SK-N-SH treated with all-trans-retinoic acid at 6 μM for 48 hours (cell line): Measurements from ENCODE around the gene NCMAP.

Source experiments
- ATAC-seq: fragments of 200-7000 bp; cut with Tn5 transposase; 3 replicates; pipeline ENCODE4 v1.9.1; 2020; ENCODE audit warnings: mild to moderate bottlenecking, moderate library complexity
- ARNTL ChIP-seq: fragments of 450-650 bp; formaldehyde crosslinking; IDR thresholded peaks from 2 replicates; pipeline ENCODE4 v1.5.0; 2020; ENCODE audit warnings: low read depth, mild to moderate bottlenecking, moderate library complexity, borderline replicate concordance
- BACH2 ChIP-seq: fragments of 250-450 bp; sonication (Bioruptor Pico); IDR thresholded peaks from 2 replicates; pipeline ENCODE4 v1.9.0; 2021; ENCODE audit warnings: mild to moderate bottlenecking, borderline replicate concordance
- CSDC2 ChIP-seq: fragments of 250-450 bp; sonication (Bioruptor Pico); IDR thresholded peaks from 2 replicates; pipeline ENCODE4 v1.5.0; 2020; ENCODE audit warnings: mild to moderate bottlenecking, moderate library complexity
- ESRRG ChIP-seq: fragments of 250-450 bp; sonication (Bioruptor Pico); IDR thresholded peaks from 2 replicates; pipeline ENCODE4 v1.6.1; 2021; ENCODE audit warnings: mild to moderate bottlenecking
- GLIS3 ChIP-seq: fragments of 250-450 bp; sonication (Bioruptor Pico); IDR thresholded peaks from 2 replicates; pipeline ENCODE4 v1.5.0; 2020; ENCODE audit warnings: mild to moderate bottlenecking, moderate library complexity
- ISL1 ChIP-seq: fragments of 250-450 bp; sonication (Bioruptor Pico); IDR thresholded peaks from 2 replicates; pipeline ENCODE4 v2.1.2; 2022; ENCODE audit warnings: mild to moderate bottlenecking, moderate library complexity
- OSR1 ChIP-seq: fragments of 250-450 bp; sonication (Bioruptor Pico); IDR thresholded peaks from 2 replicates; pipeline ENCODE4 v1.8.0; 2022; ENCODE audit warnings: moderate library complexity, mild to moderate bottlenecking, inconsistent platforms
- PPARA ChIP-seq: fragments of 250-450 bp; sonication (Bioruptor Pico); IDR thresholded peaks from 2 replicates; pipeline ENCODE4 v1.5.0; 2020; ENCODE audit warnings: mild to moderate bottlenecking, borderline replicate concordance
- RARB ChIP-seq: fragments of 250-450 bp; sonication (Bioruptor Pico); IDR thresholded peaks from 2 replicates; pipeline ENCODE4 v1.8.0; 2021; ENCODE audit warnings: mild to moderate bottlenecking, moderate library complexity
- SNAI2 ChIP-seq: fragments of 250-450 bp; sonication (Bioruptor Pico); IDR thresholded peaks from 2 replicates; pipeline ENCODE4 v1.5.0; 2020; ENCODE audit warnings: mild to moderate bottlenecking, moderate library complexity
- TCF4 ChIP-seq: fragments of 250-450 bp; sonication (Bioruptor Pico); IDR thresholded peaks from 2 replicates; pipeline ENCODE4 v1.8.0; 2021; ENCODE audit warnings: mild to moderate bottlenecking, moderate library complexity, borderline replicate concordance
- TOX ChIP-seq: fragments of 250-450 bp; sonication (Bioruptor Pico); IDR thresholded peaks from 2 replicates; pipeline ENCODE4 v1.8.0; 2021; ENCODE audit warnings: mild to moderate bottlenecking, moderate library complexity, borderline replicate concordance
- ZC3H10 ChIP-seq: fragments of 250-450 bp; sonication (Bioruptor Pico); IDR thresholded peaks from 2 replicates; pipeline ENCODE4 v1.5.1; 2021; ENCODE audit warnings: mild to moderate bottlenecking, moderate library complexity
- ZFP3 ChIP-seq: fragments of 250-450 bp; sonication (Bioruptor Pico); IDR thresholded peaks from 2 replicates; pipeline ENCODE4 v1.5.0; 2020; ENCODE audit warnings: mild to moderate bottlenecking, moderate library complexity
- ZFP30 ChIP-seq: fragments of 450-650 bp; formaldehyde crosslinking; IDR thresholded peaks from 2 replicates; pipeline ENCODE4 v1.5.0; 2022; ENCODE audit warnings: mild to moderate bottlenecking, moderate library complexity
- ZNF565 ChIP-seq: fragments of 450-650 bp; formaldehyde crosslinking; conservative IDR thresholded peaks from 2 replicates; pipeline ENCODE4 v1.5.0; 2020; ENCODE audit warnings: low read depth, mild to moderate bottlenecking, moderate library complexity
- ZNF70 ChIP-seq: fragments of 450-650 bp; formaldehyde crosslinking; IDR thresholded peaks from 2 replicates; pipeline ENCODE4 v1.5.0; 2020; ENCODE audit warnings: mild to moderate bottlenecking, moderate library complexity
- ZNF8 ChIP-seq: fragments of 450-650 bp; formaldehyde crosslinking; IDR thresholded peaks from 2 replicates; pipeline ENCODE4 v1.5.0; 2020; ENCODE audit warnings: mild to moderate bottlenecking, moderate library complexity
- TF ChIP-seq, protein P1 (sequence below): fragments of 250-450 bp; sonication (Bioruptor Pico); IDR thresholded peaks from 2 replicates; pipeline ENCODE4 v1.8.0; 2021; ENCODE audit warnings: low read depth, mild to moderate bottlenecking, moderate library complexity, borderline replicate concordance
- TF ChIP-seq, protein P2 (sequence below): fragments of 250-450 bp; sonication (Bioruptor Pico); IDR thresholded peaks from 2 replicates; pipeline ENCODE4 v1.5.1; 2020; ENCODE audit warnings: low read depth, mild to moderate bottlenecking, moderate library complexity
- TF ChIP-seq, protein P3 (sequence below): fragments of 250-450 bp; sonication (Bioruptor Pico); IDR thresholded peaks from 2 replicates; pipeline ENCODE4 v1.8.0; 2020; ENCODE audit warnings: mild to moderate bottlenecking, moderate library complexity, borderline replicate concordance
- TF ChIP-seq, protein P4 (sequence below): fragments of 250-450 bp; sonication (Bioruptor Pico); IDR thresholded peaks from 2 replicates; pipeline ENCODE4 v1.5.1; 2021; ENCODE audit warnings: mild to moderate bottlenecking, moderate library complexity

The NCMAP gene

DNA sequence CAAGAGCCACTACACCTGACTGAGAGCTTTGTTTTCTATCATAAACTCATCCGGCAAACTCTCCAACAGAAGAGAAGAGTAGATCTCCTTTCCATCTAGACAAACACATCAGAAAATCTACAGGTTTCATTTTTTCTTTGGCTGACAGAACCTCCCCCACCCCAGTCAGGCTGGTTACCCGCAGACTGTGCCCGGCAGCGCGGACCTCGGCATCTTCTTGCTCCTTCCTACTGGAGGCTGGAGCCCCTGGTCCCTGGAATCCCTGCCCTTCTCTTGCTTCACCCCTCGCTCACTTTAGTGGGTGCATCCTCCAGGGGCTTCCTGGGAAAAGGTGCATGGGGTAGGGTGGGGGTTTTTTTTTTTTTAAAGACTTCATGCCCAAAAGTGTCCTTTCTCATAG is 23.0 kb downstream of the NCMAP start:
- TF ChIP-seq PPARA (CRISPR knock-in tag) = no peak
- TF ChIP-seq ZC3H10 (CRISPR knock-in tag) = no peak
- TF ChIP-seq ZFP30 (CRISPR knock-in tag) = no peak
- no peak for TF ChIP-seq GLIS3 (CRISPR knock-in tag)
- no peak for TF ChIP-seq ESRRG (CRISPR knock-in tag)
- TF ChIP-seq ISL1 = no peak
- no peak for TF ChIP-seq TCF4 (CRISPR knock-in tag)
- TF ChIP-seq, protein P1, sequence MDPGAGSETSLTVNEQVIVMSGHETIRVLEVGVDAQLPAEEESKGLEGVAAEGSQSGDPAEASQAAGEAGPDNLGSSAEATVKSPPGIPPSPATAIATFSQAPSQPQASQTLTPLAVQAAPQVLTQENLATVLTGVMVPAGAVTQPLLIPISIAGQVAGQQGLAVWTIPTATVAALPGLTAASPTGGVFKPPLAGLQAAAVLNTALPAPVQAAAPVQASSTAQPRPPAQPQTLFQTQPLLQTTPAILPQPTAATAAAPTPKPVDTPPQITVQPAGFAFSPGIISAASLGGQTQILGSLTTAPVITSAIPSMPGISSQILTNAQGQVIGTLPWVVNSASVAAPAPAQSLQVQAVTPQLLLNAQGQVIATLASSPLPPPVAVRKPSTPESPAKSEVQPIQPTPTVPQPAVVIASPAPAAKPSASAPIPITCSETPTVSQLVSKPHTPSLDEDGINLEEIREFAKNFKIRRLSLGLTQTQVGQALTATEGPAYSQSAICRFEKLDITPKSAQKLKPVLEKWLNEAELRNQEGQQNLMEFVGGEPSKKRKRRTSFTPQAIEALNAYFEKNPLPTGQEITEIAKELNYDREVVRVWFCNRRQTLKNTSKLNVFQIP (CRISPR knock-in tag) = no peak
- TF ChIP-seq TOX (CRISPR knock-in tag) = no peak
- TF ChIP-seq, protein P2, sequence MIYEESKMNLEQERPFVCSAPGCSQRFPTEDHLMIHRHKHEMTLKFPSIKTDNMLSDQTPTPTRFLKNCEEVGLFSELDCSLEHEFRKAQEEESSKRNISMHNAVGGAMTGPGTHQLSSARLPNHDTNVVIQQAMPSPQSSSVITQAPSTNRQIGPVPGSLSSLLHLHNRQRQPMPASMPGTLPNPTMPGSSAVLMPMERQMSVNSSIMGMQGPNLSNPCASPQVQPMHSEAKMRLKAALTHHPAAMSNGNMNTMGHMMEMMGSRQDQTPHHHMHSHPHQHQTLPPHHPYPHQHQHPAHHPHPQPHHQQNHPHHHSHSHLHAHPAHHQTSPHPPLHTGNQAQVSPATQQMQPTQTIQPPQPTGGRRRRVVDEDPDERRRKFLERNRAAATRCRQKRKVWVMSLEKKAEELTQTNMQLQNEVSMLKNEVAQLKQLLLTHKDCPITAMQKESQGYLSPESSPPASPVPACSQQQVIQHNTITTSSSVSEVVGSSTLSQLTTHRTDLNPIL = no peak
- TF ChIP-seq, protein P3, sequence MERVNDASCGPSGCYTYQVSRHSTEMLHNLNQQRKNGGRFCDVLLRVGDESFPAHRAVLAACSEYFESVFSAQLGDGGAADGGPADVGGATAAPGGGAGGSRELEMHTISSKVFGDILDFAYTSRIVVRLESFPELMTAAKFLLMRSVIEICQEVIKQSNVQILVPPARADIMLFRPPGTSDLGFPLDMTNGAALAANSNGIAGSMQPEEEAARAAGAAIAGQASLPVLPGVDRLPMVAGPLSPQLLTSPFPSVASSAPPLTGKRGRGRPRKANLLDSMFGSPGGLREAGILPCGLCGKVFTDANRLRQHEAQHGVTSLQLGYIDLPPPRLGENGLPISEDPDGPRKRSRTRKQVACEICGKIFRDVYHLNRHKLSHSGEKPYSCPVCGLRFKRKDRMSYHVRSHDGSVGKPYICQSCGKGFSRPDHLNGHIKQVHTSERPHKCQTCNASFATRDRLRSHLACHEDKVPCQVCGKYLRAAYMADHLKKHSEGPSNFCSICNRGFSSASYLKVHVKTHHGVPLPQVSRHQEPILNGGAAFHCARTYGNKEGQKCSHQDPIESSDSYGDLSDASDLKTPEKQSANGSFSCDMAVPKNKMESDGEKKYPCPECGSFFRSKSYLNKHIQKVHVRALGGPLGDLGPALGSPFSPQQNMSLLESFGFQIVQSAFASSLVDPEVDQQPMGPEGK = no peak
- TF ChIP-seq ZNF8 (CRISPR knock-in tag) = no peak
- TF ChIP-seq BACH2 (CRISPR knock-in tag) = no peak
- no peak for TF ChIP-seq OSR1 (CRISPR knock-in tag)
- no peak for TF ChIP-seq SNAI2 (CRISPR knock-in tag)
- TF ChIP-seq ZNF70 = no peak
- ATAC-seq = no peak

DNA sequence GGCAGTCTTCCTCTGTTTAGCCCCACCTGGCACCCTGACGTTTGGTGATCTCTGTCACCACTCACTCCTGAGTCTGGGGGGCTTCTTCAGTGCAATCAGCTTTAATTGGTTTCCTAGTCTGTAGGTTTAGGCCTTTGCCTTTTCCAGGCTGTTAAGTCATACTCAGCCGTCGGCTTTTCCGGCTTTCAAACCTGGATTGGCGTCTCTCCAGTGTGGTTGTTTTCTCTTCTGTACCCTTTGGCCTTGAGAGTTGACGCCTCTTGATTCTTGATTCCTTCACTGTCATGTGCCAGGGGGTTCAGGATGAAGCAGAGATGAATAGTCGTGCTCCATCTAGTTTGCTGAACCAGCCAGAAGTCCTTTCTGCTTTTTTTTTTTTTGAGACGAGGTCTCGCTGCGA is 24.9 kb downstream of the NCMAP start:
- no peak for TF ChIP-seq ARNTL (CRISPR knock-in tag)
- no peak for TF ChIP-seq ZNF565 (CRISPR knock-in tag)
- TF ChIP-seq, protein P2 = no peak
- TF ChIP-seq, protein P4, sequence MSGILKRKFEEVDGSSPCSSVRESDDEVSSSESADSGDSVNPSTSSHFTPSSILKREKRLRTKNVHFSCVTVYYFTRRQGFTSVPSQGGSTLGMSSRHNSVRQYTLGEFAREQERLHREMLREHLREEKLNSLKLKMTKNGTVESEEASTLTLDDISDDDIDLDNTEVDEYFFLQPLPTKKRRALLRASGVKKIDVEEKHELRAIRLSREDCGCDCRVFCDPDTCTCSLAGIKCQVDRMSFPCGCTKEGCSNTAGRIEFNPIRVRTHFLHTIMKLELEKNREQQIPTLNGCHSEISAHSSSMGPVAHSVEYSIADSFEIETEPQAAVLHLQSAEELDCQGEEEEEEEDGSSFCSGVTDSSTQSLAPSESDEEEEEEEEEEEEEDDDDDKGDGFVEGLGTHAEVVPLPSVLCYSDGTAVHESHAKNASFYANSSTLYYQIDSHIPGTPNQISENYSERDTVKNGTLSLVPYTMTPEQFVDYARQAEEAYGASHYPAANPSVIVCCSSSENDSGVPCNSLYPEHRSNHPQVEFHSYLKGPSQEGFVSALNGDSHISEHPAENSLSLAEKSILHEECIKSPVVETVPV (CRISPR knock-in tag) = no peak
- no peak for TF ChIP-seq OSR1 (CRISPR knock-in tag)
- TF ChIP-seq ZFP3 (CRISPR knock-in tag) = no peak
- TF ChIP-seq TOX (CRISPR knock-in tag) = no peak
- TF ChIP-seq, protein P1 (CRISPR knock-in tag) = no peak
- no peak for TF ChIP-seq ISL1
- TF ChIP-seq ESRRG (CRISPR knock-in tag) = no peak
- ATAC-seq = no peak

DNA sequence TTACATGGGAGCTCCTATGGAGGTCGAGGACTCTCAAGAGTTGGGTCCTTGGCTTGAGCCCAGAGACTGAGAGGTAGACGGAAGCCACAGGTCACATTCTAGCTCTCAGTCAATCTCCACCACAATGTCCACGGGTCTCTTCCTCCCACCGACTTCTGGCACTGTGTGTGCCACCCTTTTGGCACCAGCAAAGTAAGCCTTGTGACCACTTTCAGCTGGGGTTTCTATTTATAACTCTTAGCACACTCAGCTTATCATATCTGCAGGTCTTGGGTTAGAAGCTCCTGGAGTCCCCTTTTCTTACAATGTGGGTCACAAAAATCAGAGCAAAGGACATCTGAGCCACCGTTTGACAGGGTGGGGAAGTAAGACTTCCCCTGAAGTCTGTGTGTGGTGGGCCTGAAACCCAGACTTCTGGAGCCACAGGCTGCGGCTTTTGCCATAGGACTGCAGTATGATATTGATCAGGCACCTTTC is 28.3 kb downstream of the NCMAP start:
- ATAC-seq = no peak
- TF ChIP-seq, protein P1 (CRISPR knock-in tag) = no peak
- no peak for TF ChIP-seq CSDC2 (CRISPR knock-in tag)
- TF ChIP-seq TOX (CRISPR knock-in tag) = no peak
- TF ChIP-seq ISL1 = no peak
- no peak for TF ChIP-seq GLIS3 (CRISPR knock-in tag)
- no peak for TF ChIP-seq ESRRG (CRISPR knock-in tag)
- no peak for TF ChIP-seq PPARA (CRISPR knock-in tag)
- TF ChIP-seq RARB (CRISPR knock-in tag) = no peak
- TF ChIP-seq ZNF8 (CRISPR knock-in tag) = no peak
- TF ChIP-seq, protein P2 = no peak
